Endothelial cell of umbilical vein (primary cell): ENCODE data around the gene JPH3. TPM values are rescaled to one million over a fixed set of nuclear protein-coding genes. Genes with fewer than 3 reads are reported as not detected.

Experiments used
- BruUV-seq: library from RNA; stranded (reverse); fragments of 400-500 nt; replicated peaks from 2 replicates; lab custom pipeline; 2021; lab: Mats Ljungman, UMichigan
- CTCF ChIA-PET: fragments of 300-600, 350-600 bp; sonication (Branson Sonifier 250); formaldehyde crosslinking; loops from one replicate; lab custom pipeline; 2021; ENCODE audit warnings: antibody characterized with exemption, inconsistent platforms; lab: Charles Lee
- POLR2A ChIA-PET: fragments of 300-600, 350-600 bp; sonication (Branson Sonifier 250); formaldehyde crosslinking; loops from one replicate; lab custom pipeline; 2021; ENCODE audit warnings: antibody characterized with exemption, inconsistent platforms; lab: Charles Lee
- DNase-seq: peaks from one replicate; pipeline ENCODE4 v3.0.0-alpha.2; 2011; ENCODE audit warnings: low read depth, low spot score
- FAIRE-seq: peaks from 2 replicates; lab custom pipeline; 2011; peaks lifted over from hg19 to GRCh38; lab: Jason Lieb, UNC
- H2AFZ ChIP-seq: 2 replicates; pipeline ENCODE4 v1.6.0; 2012; ENCODE audit warnings: low read depth, low read length, control low read depth, inconsistent platforms
- H3K27ac ChIP-seq: 2 replicates; pipeline ENCODE4 v1.5.1; 2011; ENCODE audit warnings: low read depth, mild to moderate bottlenecking, control low read depth, low read length, moderate library complexity; ENCODE audit not compliant: insufficient read depth
- H3K27me3 ChIP-seq, 2 experiments: 2 replicates each; pipeline versions ENCODE4 v1.6.0 to v1.6.1; 2011; ENCODE audit warnings: low read length in 2 of 2, mixed read lengths in 1 of 2; ENCODE audit not compliant: control insufficient read depth in 2 of 2, insufficient read depth in 2 of 2
- H3K36me3 ChIP-seq, 2 experiments: 2 replicates in 1 of 2; 3 replicates in 1 of 2; pipeline ENCODE4 v1.5.1; 2011; ENCODE audit warnings: low read length in 2 of 2, mild to moderate bottlenecking in 1 of 2, moderate library complexity in 1 of 2; ENCODE audit not compliant: control insufficient read depth in 2 of 2, insufficient read depth in 2 of 2; ENCODE audit errors: extremely low read depth in 1 of 2
- H3K4me1 ChIP-seq: 3 replicates; pipeline ENCODE4 v1.5.1; 2011; ENCODE audit warnings: mild to moderate bottlenecking, low read length; ENCODE audit not compliant: control insufficient read depth, insufficient read depth; ENCODE audit errors: extremely low read depth
- H3K4me2 ChIP-seq: 2 replicates; pipeline ENCODE4 v1.6.1; 2011; ENCODE audit warnings: low read length, control low read depth, mixed read lengths; ENCODE audit not compliant: insufficient read depth
- H3K4me3 ChIP-seq, 3 experiments: fragments of 200-600 bp in 1 of 3; sonication (generic), shearing (Covaris generic) in 1 of 3; replicated peaks in 1 of 3; 2 replicates each; pipeline ENCODE4 v1.5.1; 2011 to 2016; ENCODE audit warnings: control low read depth in 3 of 3, low read length in 3 of 3, mild to moderate bottlenecking in 2 of 3, inconsistent platforms in 1 of 3, low read depth in 1 of 3, moderate library complexity in 1 of 3; ENCODE audit not compliant: insufficient read depth in 1 of 3
- H3K79me2 ChIP-seq: 2 replicates; pipeline ENCODE4 v1.6.0; 2012; ENCODE audit warnings: low read length, inconsistent platforms; ENCODE audit not compliant: control insufficient read depth, insufficient read depth
- H3K9ac ChIP-seq: replicated peaks from 2 replicates; pipeline ENCODE3; 2011; ENCODE audit warnings: low read length, control low read depth; ENCODE audit not compliant: insufficient read depth; ENCODE audit errors: extremely low read depth
- H3K9me1 ChIP-seq: replicated peaks from 3 replicates; pipeline ENCODE4 v1.6.0; 2011; ENCODE audit warnings: mild to moderate bottlenecking, low read length; ENCODE audit not compliant: control insufficient read depth, insufficient read depth; ENCODE audit errors: extremely low read depth
- H3K9me3 ChIP-seq: replicated peaks from 2 replicates; pipeline ENCODE4 v1.5.1; 2012; ENCODE audit warnings: low read length, inconsistent platforms; ENCODE audit not compliant: control insufficient read depth, insufficient read depth
- H4K20me1 ChIP-seq: replicated peaks from 2 replicates; pipeline ENCODE3; 2011; ENCODE audit warnings: mild to moderate bottlenecking, low read length; ENCODE audit not compliant: control insufficient read depth, insufficient read depth; ENCODE audit errors: extremely low read depth
- CTCF ChIP-seq, 2 donors: IDR thresholded peaks; 1 replicate in 1 of 2; 2 replicates in 1 of 2; pipeline ENCODE4 v1.5.1; 2011; ENCODE audit warnings: low read length in 2 of 2, mild to moderate bottlenecking in 2 of 2, moderate library complexity in 2 of 2, control low read depth in 1 of 2, inconsistent platforms in 1 of 2, low read depth in 1 of 2; ENCODE audit not compliant: insufficient read depth in 1 of 2; ENCODE audit errors: extremely low read depth in 1 of 2
- EZH2 ChIP-seq: IDR thresholded peaks from 2 replicates; pipeline ENCODE4 v1.6.1; 2012; ENCODE audit warnings: borderline replicate concordance, low read depth, mild to moderate bottlenecking, moderate library complexity, low read length, inconsistent platforms; ENCODE audit not compliant: severe bottlenecking
- FOS ChIP-seq: IDR thresholded peaks from 2 replicates; pipeline ENCODE4 v1.6.1; 2011; ENCODE audit warnings: mild to moderate bottlenecking, low read length, moderate library complexity, borderline replicate concordance; ENCODE audit not compliant: insufficient read depth
- GATA2 ChIP-seq: IDR thresholded peaks from 2 replicates; pipeline ENCODE4 v1.7.0; 2011; ENCODE audit warnings: low read depth, mild to moderate bottlenecking, moderate library complexity, mixed read lengths, low read length; ENCODE audit not compliant: insufficient read length, insufficient read depth
- JUN ChIP-seq: IDR thresholded peaks from 2 replicates; pipeline ENCODE4 v1.6.1; 2011; ENCODE audit warnings: borderline replicate concordance, low read depth; ENCODE audit not compliant: insufficient read length, insufficient read depth
- MYC ChIP-seq: IDR thresholded peaks from one replicate; pipeline ENCODE4 v1.6.1; 2011; ENCODE audit warnings: mild to moderate bottlenecking, low read depth, low read length
- POLR2A ChIP-seq: IDR thresholded peaks from 2 replicates; pipeline ENCODE4 v1.6.1; 2012; ENCODE audit warnings: low read depth, mild to moderate bottlenecking, control low read depth, low read length
- POLR2AphosphoS5 ChIP-seq: IDR thresholded peaks from 2 replicates; pipeline ENCODE4 v1.6.1; 2012; ENCODE audit warnings: low read depth, mild to moderate bottlenecking, control low read depth, low read length, moderate library complexity; ENCODE audit not compliant: insufficient read depth
- dilution Hi-C: fragments of 300-500 bp; cut with MboI; formaldehyde crosslinking; loops from one replicate; pipeline ENCODE4 v1.15.0; 2019; ENCODE audit warnings: low sequenced_read_pairs; ENCODE audit not compliant: extremely low pct_ligation_motif_present
- intact Hi-C: fragments of 100-400 bp; cut with micrococcal nuclease; formaldehyde crosslinking; loops from one replicate; pipeline ENCODE4 v1.10.0; 2022
- polyA plus RNA-seq, 4 experiments: library from polyadenylated mRNA; depleted of rRNA in 3 of 4; stranded (reverse) in 3 of 4; unstranded in 1 of 4; fragments of >200 nt; gene quantifications; 2 replicates each; pipeline versions ENCODE4 v1.2.1 to v1.2.3, GENCODE V29; 2011 to 2012; ENCODE audit warnings: missing spikeins in 1 of 4
- total RNA-seq: library from RNA; stranded (reverse); gene quantifications from 2 replicates; pipeline ENCODE4 v1.2.3, GENCODE V29; 2021
- TF ChIP-seq, protein P1 (sequence below): IDR thresholded peaks from 2 replicates; pipeline ENCODE4 v1.6.1; 2011; ENCODE audit not compliant: insufficient read depth, insufficient read length

The JPH3 gene
- total and polyA plus RNA-seq, 2 donors (not counting 3 experiments of a cell fraction or from before 2014, with no cell fraction given) = 0.22 to 0.30 TPM

GRCh38 chr16:87570572-87570937 is 31.8 kb upstream of the JPH3 start:
- no peaks in the 10 kb centered on the region for H3K4me1 ChIP-seq
- ChIA-PET POLR2A (no interaction called here), CTCF (interaction anchor here (0.9 to 4.5 kb wide), 22 partner anchors 8 to 199 kb away, joined by 3 to 47 read pairs (median 4); no protein-coding TSS in a partner anchor)
- dilution Hi-C loops (no loop called here), intact Hi-C loops (no loop called here)
- H3K4me3 ChIP-seq = no peak overlapping the region
- H3K9me3 ChIP-seq = no peaks in the 10 kb centered on the region
- H3K36me3 ChIP-seq = no peaks in the 10 kb centered on the region
- no peaks in the 10 kb centered on the region for H3K9me1 ChIP-seq
- H2AFZ ChIP-seq = no peak overlapping the region
- H3K79me2 ChIP-seq = no peaks in the 10 kb centered on the region
- H3K27ac ChIP-seq = no peak overlapping the region
- no peak overlapping the region for H3K9ac ChIP-seq
- DNase-seq (no peak), FAIRE-seq (no peak)
- no peak overlapping the region for H3K4me2 ChIP-seq
- TF ChIP-seq POLR2AphosphoS5 = no peak
- TF ChIP-seq GATA2 = no peak
- no peak for TF ChIP-seq FOS
- no peak for TF ChIP-seq POLR2A
- no peak for TF ChIP-seq JUN
- no peak for TF ChIP-seq CTCF (IDR thresholded peaks at IDR 0.05; ENCODE audit: extremely low read depth in 1 of 2, insufficient read depth in 1 of 2, low read depth in 1 of 2, low read length in 2 of 2)
- no peak for TF ChIP-seq EZH2
- TF ChIP-seq MYC = no peak
- TF ChIP-seq, protein P1, sequence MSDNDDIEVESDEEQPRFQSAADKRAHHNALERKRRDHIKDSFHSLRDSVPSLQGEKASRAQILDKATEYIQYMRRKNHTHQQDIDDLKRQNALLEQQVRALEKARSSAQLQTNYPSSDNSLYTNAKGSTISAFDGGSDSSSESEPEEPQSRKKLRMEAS = no peak
- H3K27me3 ChIP-seq = no peaks in the 10 kb centered on the region
- BruUV-seq = no TSS peak
- no peaks in the 10 kb centered on the region for H4K20me1 ChIP-seq
